HL-60 (cell line): ENCODE results near the gene C4B.
"Not testable (repeated sequence)": the region's sequence is repeated elsewhere in the genome, so short reads cannot be mapped to it uniquely, and the experiment has no call there.

Experiments
- DNase-seq, 2 experiments: peaks; one replicate each; pipeline ENCODE4 v3.0.0-alpha.2; 2010 to 2020; ENCODE audit warnings: low read depth in 1 of 2, low spot score in 1 of 2
- H3K27ac ChIP-seq: fragments of 250-450 bp; sonication (Bioruptor Pico); replicated peaks from 2 replicates; pipeline ENCODE4 v1.5.1; 2020; ENCODE audit warnings: mild to moderate bottlenecking, moderate library complexity
- H3K27me3 ChIP-seq: fragments of 250-450 bp; sonication (Bioruptor Pico); 2 replicates; pipeline ENCODE4 v1.5.1; 2021; ENCODE audit warnings: mild to moderate bottlenecking, moderate library complexity; ENCODE audit not compliant: insufficient read depth, poor library complexity, severe bottlenecking
- H3K4me3 ChIP-seq: replicated peaks from 2 replicates; pipeline ENCODE4 v1.5.1; 2011; ENCODE audit warnings: mild to moderate bottlenecking, control low read depth, low read length; ENCODE audit not compliant: insufficient read depth
- CTCF ChIP-seq: IDR thresholded peaks from one replicate; pipeline ENCODE4 v1.5.1; 2011; ENCODE audit warnings: low read length, control low read depth, inconsistent platforms; ENCODE audit not compliant: insufficient read depth
- GABPA ChIP-seq: IDR thresholded peaks from 2 replicates; pipeline ENCODE4 v1.6.1; 2012; ENCODE audit warnings: low read depth
- POLR2AphosphoS5 ChIP-seq: IDR thresholded peaks from 2 replicates; pipeline ENCODE4 v1.6.1; 2012; ENCODE audit warnings: low read depth
- REST ChIP-seq: IDR thresholded peaks from 2 replicates; pipeline ENCODE4 v1.6.1; 2012; ENCODE audit warnings: low read depth; ENCODE audit not compliant: insufficient replicate concordance
- SPI1 ChIP-seq: IDR thresholded peaks from 2 replicates; pipeline ENCODE4 v1.6.1; 2012; ENCODE audit warnings: low read depth, mild to moderate bottlenecking, borderline replicate concordance

C4B gene

GRCh38 chr6:31978831-31979230, 35.8 kb upstream of the C4B start:
- no peak overlapping the region for H3K27ac ChIP-seq
- DNase-seq = no peak
- H3K4me3 ChIP-seq = no peak overlapping the region
- no peaks in the 10 kb centered on the region for H3K27me3 ChIP-seq
- no peak for TF ChIP-seq SPI1
- TF ChIP-seq CTCF = no peak
- TF ChIP-seq GABPA = no peak
- TF ChIP-seq POLR2AphosphoS5 = no peak
- no peak for TF ChIP-seq REST

- Histone ChIP-seq H3K27ac (no peak overlapping the region), H3K27me3 (no peaks in the 10 kb centered on the region), H3K4me3 (no peak overlapping the region)
- DNase-seq = no peak
- TF ChIP-seq SPI1 = no peak
- TF ChIP-seq GABPA = no peak
- TF ChIP-seq CTCF = no peak
- no peak for TF ChIP-seq POLR2AphosphoS5
- TF ChIP-seq REST = no peak
Observed at GRCh38 chr6:31979238-31979898, 35.2 kb upstream of the C4B start.

GRCh38 chr6:31980195-31980876, 34.3 kb upstream of the C4B start:
- H3K27ac ChIP-seq, H3K4me3 ChIP-seq, DNase-seq, H3K27me3 ChIP-seq: not testable (repeated sequence)

GRCh38 chr6:31980998-31981397, 33.6 kb upstream of the C4B start:
- not testable (repeated sequence) for DNase-seq, H3K27ac ChIP-seq, H3K27me3 ChIP-seq, H3K4me3 ChIP-seq

- not testable (repeated sequence) for DNase-seq
Observed at GRCh38 chr6:31981744-31982143, 32.9 kb upstream of the C4B start, which contains the start of gene C4A. C4A (plus strand) TSS chr6:31982057; CDS start chr6:31982108, 51 bp downstream.

GRCh38 chr6:31989363-31989762, 25.2 kb upstream of the C4B start:
- H3K27ac ChIP-seq, H3K4me3 ChIP-seq, DNase-seq, H3K27me3 ChIP-seq: not testable (repeated sequence)

More at GRCh38 chr6:31981744-31982143, 32.9 kb upstream of the C4B start, which contains the start of gene C4A:
- not testable (repeated sequence) for H3K27ac ChIP-seq, H3K27me3 ChIP-seq, H3K4me3 ChIP-seq

- not testable (repeated sequence) for DNase-seq, H3K27me3 ChIP-seq, H3K4me3 ChIP-seq, H3K27ac ChIP-seq
Observed at GRCh38 chr6:31994421-31994820, 20.2 kb upstream of the C4B start.

- not testable (repeated sequence) for H3K4me3 ChIP-seq, DNase-seq, H3K27ac ChIP-seq, H3K27me3 ChIP-seq
Observed at GRCh38 chr6:31996385-31996784, 18.2 kb upstream of the C4B start.
